ENCODE results near the gene IER3. TPM values are rescaled to one million over a fixed set of nuclear protein-coding genes. Genes with fewer than 3 reads are reported as not detected.

The IER3 gene
- total and polyA plus RNA-seq, 2 of the 13 experiments (the other 11 are each of a cell fraction or from before 2014, with no cell fraction given) = 51.1 to 131 TPM

DNA sequence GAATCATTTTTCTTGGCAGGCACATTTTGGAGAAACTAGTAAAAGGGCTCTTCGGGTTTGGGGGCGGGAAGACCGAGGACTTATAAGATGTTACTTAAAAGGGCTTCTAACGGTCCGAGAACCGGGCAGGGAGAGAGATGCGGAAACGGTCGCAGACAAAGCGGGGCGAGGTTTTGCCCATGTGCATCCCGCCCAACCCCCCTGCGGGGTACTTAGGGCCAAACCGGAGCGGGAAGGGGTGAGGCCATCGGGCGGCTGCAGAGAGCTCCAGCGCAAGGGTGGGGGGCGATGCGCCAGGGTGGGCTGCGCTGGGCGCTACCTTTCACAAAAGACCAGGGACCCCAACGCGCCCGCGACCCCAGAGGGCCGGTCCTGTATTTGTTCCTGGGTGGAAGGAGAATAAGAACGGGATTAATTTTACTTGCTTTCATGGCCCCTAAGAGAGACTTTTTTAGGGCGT, 23.6 kb downstream of the IER3 start (continued):
- TF ChIP-seq HES4 (CRISPR knock-in tag; IDR thresholded peaks at IDR 0.05; ENCODE audit: borderline replicate concordance) (no peak), ARID2 (CRISPR knock-in tag; IDR thresholded peaks at IDR 0.05; ENCODE audit: borderline replicate concordance) (peak; percentile 10; the same call in 1 of the 2 replicates), ATM (IDR thresholded peaks at IDR 0.05; ENCODE audit: borderline replicate concordance) (no peak), PHF20 (CRISPR knock-in tag; IDR thresholded peaks at IDR 0.05) (0 out of 2 replicates have a peak, but pooled peaks have one; percentile 31), RELA (CRISPR knock-in tag; IDR thresholded peaks at IDR 0.05) (no peak), AGO2 (optimal IDR thresholded peaks at IDR 0.05; ENCODE audit: low read depth, low read length) (peak; percentile 50), ZNF431 (CRISPR knock-in tag; IDR thresholded peaks at IDR 0.05; ENCODE audit: borderline replicate concordance, low read depth) (peak; percentile 36; the same call in 1 of the 2 replicates), ZNF446 (CRISPR knock-in tag; IDR thresholded peaks at IDR 0.05) (0 out of 2 replicates have a peak, but pooled peaks have one; percentile 15), NCOA2 (CRISPR knock-in tag; IDR thresholded peaks at IDR 0.05) (no peak), KDM5A (IDR thresholded peaks at IDR 0.05; ENCODE audit: borderline replicate concordance, low read length) (no peak; the same call in 1 of the 2 replicates), ZFX (CRISPR knock-in tag; IDR thresholded peaks at IDR 0.05; ENCODE audit: low read depth) (0 out of 2 replicates have a peak, but pooled peaks have one; percentile 3), STAG1 (CRISPR knock-in tag; IDR thresholded peaks at IDR 0.05) (no peak), MEIS1 (CRISPR knock-in tag; IDR thresholded peaks at IDR 0.05; ENCODE audit: borderline replicate concordance) (peak; percentile 53; the same call in 1 of the 2 replicates), GFI1 (CRISPR knock-in tag; IDR thresholded peaks at IDR 0.05; ENCODE audit: borderline replicate concordance) (0 out of 2 replicates have a peak, but pooled peaks have one; percentile 4), POLR2A (IDR thresholded peaks at IDR 0.05; ENCODE audit: insufficient read depth in 1 of 2, low read depth in 2 of 2, low read length in 2 of 2) (peak in 1 of 2 experiments; percentile 31; a peak in 1 of 4 replicates), MIXL1 (CRISPR knock-in tag; IDR thresholded peaks at IDR 0.05) (no peak), PHF8 (CRISPR knock-in tag; IDR thresholded peaks at IDR 0.05) (no peak), HDAC2 (CRISPR knock-in tag; IDR thresholded peaks at IDR 0.05) (no peak), ZBTB8A (CRISPR knock-in tag; IDR thresholded peaks at IDR 0.05; ENCODE audit: borderline replicate concordance, low read depth) (no peak), NFE2L1 (CRISPR knock-in tag; IDR thresholded peaks at IDR 0.05; ENCODE audit: borderline replicate concordance) (no peak), FIP1L1 (IDR thresholded peaks at IDR 0.05; ENCODE audit: borderline replicate concordance, insufficient read depth, low read depth, low read length) (0 out of 2 replicates have a peak, but pooled peaks have one; percentile 9), NFE2L2 (IDR thresholded peaks at IDR 0.05; ENCODE audit: low read length) (no peak)
- TF ChIP-seq, protein P1, sequence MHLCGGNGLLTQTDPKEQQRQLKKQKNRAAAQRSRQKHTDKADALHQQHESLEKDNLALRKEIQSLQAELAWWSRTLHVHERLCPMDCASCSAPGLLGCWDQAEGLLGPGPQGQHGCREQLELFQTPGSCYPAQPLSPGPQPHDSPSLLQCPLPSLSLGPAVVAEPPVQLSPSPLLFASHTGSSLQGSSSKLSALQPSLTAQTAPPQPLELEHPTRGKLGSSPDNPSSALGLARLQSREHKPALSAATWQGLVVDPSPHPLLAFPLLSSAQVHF (CRISPR knock-in tag; IDR thresholded peaks at IDR 0.05) = 0 out of 2 replicates have a peak, but pooled peaks have one; percentile 68
- TF ChIP-seq, protein P2, sequence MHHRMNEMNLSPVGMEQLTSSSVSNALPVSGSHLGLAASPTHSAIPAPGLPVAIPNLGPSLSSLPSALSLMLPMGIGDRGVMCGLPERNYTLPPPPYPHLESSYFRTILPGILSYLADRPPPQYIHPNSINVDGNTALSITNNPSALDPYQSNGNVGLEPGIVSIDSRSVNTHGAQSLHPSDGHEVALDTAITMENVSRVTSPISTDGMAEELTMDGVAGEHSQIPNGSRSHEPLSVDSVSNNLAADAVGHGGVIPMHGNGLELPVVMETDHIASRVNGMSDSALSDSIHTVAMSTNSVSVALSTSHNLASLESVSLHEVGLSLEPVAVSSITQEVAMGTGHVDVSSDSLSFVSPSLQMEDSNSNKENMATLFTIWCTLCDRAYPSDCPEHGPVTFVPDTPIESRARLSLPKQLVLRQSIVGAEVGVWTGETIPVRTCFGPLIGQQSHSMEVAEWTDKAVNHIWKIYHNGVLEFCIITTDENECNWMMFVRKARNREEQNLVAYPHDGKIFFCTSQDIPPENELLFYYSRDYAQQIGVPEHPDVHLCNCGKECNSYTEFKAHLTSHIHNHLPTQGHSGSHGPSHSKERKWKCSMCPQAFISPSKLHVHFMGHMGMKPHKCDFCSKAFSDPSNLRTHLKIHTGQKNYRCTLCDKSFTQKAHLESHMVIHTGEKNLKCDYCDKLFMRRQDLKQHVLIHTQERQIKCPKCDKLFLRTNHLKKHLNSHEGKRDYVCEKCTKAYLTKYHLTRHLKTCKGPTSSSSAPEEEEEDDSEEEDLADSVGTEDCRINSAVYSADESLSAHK (CRISPR knock-in tag; IDR thresholded peaks at IDR 0.05; ENCODE audit: borderline replicate concordance) = no peak
- TF ChIP-seq, protein P3, sequence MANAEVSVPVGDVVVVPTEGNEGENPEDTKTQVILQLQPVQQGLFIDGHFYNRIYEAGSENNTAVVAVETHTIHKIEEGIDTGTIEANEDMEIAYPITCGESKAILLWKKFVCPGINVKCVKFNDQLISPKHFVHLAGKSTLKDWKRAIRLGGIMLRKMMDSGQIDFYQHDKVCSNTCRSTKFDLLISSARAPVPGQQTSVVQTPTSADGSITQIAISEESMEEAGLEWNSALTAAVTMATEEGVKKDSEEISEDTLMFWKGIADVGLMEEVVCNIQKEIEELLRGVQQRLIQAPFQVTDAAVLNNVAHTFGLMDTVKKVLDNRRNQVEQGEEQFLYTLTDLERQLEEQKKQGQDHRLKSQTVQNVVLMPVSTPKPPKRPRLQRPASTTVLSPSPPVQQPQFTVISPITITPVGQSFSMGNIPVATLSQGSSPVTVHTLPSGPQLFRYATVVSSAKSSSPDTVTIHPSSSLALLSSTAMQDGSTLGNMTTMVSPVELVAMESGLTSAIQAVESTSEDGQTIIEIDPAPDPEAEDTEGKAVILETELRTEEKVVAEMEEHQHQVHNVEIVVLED (CRISPR knock-in tag; IDR thresholded peaks at IDR 0.05; ENCODE audit: borderline replicate concordance) = no peak
- TF ChIP-seq, protein P4, sequence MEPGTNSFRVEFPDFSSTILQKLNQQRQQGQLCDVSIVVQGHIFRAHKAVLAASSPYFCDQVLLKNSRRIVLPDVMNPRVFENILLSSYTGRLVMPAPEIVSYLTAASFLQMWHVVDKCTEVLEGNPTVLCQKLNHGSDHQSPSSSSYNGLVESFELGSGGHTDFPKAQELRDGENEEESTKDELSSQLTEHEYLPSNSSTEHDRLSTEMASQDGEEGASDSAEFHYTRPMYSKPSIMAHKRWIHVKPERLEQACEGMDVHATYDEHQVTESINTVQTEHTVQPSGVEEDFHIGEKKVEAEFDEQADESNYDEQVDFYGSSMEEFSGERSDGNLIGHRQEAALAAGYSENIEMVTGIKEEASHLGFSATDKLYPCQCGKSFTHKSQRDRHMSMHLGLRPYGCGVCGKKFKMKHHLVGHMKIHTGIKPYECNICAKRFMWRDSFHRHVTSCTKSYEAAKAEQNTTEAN (CRISPR knock-in tag; conservative IDR thresholded peaks at IDR 0.05) = 0 out of 2 replicates have a peak, but pooled peaks have one; percentile 25
